Measurements from ENCODE around the gene ADSL. TPM values are rescaled to one million over a fixed set of nuclear protein-coding genes. Genes with fewer than 3 reads are reported as not detected.

The ADSL gene
- total and polyA plus RNA-seq, 4 donors, result 19.4 to 54.5 (median 39.8) TPM

DNA sequence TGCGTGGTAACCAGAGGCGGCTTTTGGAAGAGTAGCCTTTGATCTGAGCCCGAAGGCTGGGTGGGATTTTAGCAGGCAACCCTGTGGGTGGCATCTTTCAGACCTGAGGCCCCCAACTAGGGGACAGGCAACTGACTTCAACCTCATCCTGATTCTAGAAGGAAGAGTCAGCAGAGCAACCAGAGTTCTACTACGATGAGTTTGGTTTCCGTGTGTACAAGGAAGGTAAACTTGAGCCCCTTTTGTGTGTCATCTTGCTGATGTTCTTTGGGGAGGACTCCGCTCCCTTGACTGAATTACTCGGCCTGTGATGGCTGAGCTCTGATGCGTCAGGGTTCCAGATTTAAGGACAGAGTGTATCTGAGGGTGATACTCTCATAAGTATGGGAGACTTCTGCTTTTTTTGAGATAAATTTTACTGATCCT, 55.7 kb downstream of the ADSL start:
- Histone ChIP-seq H3K36me3 (ENCODE audit: control insufficient read depth in 4 of 4, insufficient read depth in 3 of 4, low read depth in 1 of 4, low read length in 3 of 4) (peaks cover 0 to 40% (median 23%) of the 10 kb centered on the region in 4 donors), H3K27me3 (ENCODE audit: control insufficient read depth in 4 of 4, insufficient read depth in 4 of 4, low read length in 3 of 4) (no peaks in the 10 kb centered on the region), H3K9ac (ENCODE audit: low read depth in 1 of 2, low read length in 2 of 2) (no peak overlapping the region), H3K4me3 (ENCODE audit: low read depth in 1 of 3, low read length in 3 of 3) (no peak overlapping the region), H3K27ac (ENCODE audit: low read depth in 1 of 2, low read length in 2 of 2) (no peak overlapping the region), H3K4me1 (ENCODE audit: control insufficient read depth in 4 of 4, insufficient read depth in 4 of 4, low read length in 3 of 4) (no peaks in the 10 kb centered on the region), H3K9me3 (ENCODE audit: control insufficient read depth in 4 of 4, low read length in 3 of 4) (no peaks in the 10 kb centered on the region)
- WGBS, result 92% methylated on average over 8 of the region's 8 CpGs
- TF ChIP-seq TAF1 (conservative IDR thresholded peaks at IDR 0.05) (no peak), GABPA (IDR thresholded peaks at IDR 0.05 in 1 of 2, conservative IDR thresholded peaks at IDR 0.05 in 1 of 2) (no peak), RAD21 (IDR thresholded peaks at IDR 0.05) (no peak), NR2F2 (IDR thresholded peaks at IDR 0.05) (no peak), FOXA1 (IDR thresholded peaks at IDR 0.05) (no peak), HNF4G (IDR thresholded peaks at IDR 0.05) (no peak), SP1 (IDR thresholded peaks at IDR 0.05) (no peak), HNF4A (conservative IDR thresholded peaks at IDR 0.05) (no peak), RXRA (IDR thresholded peaks at IDR 0.05) (no peak), YY1 (IDR thresholded peaks at IDR 0.05) (no peak), EGR1 (IDR thresholded peaks at IDR 0.05; ENCODE audit: low read depth in 2 of 2) (no peak)
- TF ChIP-seq, protein P1, sequence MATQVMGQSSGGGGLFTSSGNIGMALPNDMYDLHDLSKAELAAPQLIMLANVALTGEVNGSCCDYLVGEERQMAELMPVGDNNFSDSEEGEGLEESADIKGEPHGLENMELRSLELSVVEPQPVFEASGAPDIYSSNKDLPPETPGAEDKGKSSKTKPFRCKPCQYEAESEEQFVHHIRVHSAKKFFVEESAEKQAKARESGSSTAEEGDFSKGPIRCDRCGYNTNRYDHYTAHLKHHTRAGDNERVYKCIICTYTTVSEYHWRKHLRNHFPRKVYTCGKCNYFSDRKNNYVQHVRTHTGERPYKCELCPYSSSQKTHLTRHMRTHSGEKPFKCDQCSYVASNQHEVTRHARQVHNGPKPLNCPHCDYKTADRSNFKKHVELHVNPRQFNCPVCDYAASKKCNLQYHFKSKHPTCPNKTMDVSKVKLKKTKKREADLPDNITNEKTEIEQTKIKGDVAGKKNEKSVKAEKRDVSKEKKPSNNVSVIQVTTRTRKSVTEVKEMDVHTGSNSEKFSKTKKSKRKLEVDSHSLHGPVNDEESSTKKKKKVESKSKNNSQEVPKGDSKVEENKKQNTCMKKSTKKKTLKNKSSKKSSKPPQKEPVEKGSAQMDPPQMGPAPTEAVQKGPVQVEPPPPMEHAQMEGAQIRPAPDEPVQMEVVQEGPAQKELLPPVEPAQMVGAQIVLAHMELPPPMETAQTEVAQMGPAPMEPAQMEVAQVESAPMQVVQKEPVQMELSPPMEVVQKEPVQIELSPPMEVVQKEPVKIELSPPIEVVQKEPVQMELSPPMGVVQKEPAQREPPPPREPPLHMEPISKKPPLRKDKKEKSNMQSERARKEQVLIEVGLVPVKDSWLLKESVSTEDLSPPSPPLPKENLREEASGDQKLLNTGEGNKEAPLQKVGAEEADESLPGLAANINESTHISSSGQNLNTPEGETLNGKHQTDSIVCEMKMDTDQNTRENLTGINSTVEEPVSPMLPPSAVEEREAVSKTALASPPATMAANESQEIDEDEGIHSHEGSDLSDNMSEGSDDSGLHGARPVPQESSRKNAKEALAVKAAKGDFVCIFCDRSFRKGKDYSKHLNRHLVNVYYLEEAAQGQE (IDR thresholded peaks at IDR 0.05), result no peak
- TF ChIP-seq, protein P2, sequence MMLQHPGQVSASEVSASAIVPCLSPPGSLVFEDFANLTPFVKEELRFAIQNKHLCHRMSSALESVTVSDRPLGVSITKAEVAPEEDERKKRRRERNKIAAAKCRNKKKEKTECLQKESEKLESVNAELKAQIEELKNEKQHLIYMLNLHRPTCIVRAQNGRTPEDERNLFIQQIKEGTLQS (IDR thresholded peaks at IDR 0.05), result no peak
- TF ChIP-seq, protein P3, sequence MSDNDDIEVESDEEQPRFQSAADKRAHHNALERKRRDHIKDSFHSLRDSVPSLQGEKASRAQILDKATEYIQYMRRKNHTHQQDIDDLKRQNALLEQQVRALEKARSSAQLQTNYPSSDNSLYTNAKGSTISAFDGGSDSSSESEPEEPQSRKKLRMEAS (IDR thresholded peaks at IDR 0.05), result no peak
- TF ChIP-seq, protein P4, sequence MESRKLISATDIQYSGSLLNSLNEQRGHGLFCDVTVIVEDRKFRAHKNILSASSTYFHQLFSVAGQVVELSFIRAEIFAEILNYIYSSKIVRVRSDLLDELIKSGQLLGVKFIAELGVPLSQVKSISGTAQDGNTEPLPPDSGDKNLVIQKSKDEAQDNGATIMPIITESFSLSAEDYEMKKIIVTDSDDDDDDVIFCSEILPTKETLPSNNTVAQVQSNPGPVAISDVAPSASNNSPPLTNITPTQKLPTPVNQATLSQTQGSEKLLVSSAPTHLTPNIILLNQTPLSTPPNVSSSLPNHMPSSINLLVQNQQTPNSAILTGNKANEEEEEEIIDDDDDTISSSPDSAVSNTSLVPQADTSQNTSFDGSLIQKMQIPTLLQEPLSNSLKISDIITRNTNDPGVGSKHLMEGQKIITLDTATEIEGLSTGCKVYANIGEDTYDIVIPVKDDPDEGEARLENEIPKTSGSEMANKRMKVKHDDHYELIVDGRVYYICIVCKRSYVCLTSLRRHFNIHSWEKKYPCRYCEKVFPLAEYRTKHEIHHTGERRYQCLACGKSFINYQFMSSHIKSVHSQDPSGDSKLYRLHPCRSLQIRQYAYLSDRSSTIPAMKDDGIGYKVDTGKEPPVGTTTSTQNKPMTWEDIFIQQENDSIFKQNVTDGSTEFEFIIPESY (IDR thresholded peaks at IDR 0.05), result no peak
- no peak for DNase-seq (ENCODE audit: low spot score)

DNA sequence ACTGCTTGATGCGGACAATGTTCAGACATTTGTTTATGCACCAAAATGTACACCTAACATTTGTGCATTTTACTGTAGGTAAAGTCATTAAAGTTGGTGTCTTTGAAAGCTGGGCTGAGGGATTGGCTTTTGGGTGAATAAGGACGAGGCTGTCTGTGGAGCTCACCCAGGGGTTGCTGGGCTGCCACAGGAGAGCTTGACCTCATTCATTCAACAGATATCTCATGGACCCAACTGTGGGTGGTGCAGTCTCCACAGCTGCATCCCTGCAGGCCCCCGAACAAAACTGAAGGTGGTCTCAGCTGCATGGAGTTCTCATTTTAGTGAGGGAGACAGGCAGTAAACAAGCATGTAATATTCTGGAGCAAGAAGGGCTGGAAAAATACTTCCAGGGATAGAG, 56.8 kb downstream of the ADSL start:
- Histone ChIP-seq H3K27ac (ENCODE audit: low read depth in 1 of 2, low read length in 2 of 2) (no peak overlapping the region), H3K36me3 (ENCODE audit: control insufficient read depth in 4 of 4, insufficient read depth in 3 of 4, low read depth in 1 of 4, low read length in 3 of 4) (peaks cover 6 to 52% (median 24%) of the 10 kb centered on the region in 4 donors), H3K4me1 (ENCODE audit: control insufficient read depth in 4 of 4, insufficient read depth in 4 of 4, low read length in 3 of 4) (no peaks in the 10 kb centered on the region), H3K4me3 (ENCODE audit: low read depth in 1 of 3, low read length in 3 of 3) (no peak overlapping the region), H3K27me3 (ENCODE audit: control insufficient read depth in 4 of 4, insufficient read depth in 4 of 4, low read length in 3 of 4) (no peaks in the 10 kb centered on the region), H3K9me3 (ENCODE audit: control insufficient read depth in 4 of 4, low read length in 3 of 4) (no peaks in the 10 kb centered on the region), H3K9ac (ENCODE audit: low read depth in 1 of 2, low read length in 2 of 2) (no peak overlapping the region)
- TF ChIP-seq, protein P5, sequence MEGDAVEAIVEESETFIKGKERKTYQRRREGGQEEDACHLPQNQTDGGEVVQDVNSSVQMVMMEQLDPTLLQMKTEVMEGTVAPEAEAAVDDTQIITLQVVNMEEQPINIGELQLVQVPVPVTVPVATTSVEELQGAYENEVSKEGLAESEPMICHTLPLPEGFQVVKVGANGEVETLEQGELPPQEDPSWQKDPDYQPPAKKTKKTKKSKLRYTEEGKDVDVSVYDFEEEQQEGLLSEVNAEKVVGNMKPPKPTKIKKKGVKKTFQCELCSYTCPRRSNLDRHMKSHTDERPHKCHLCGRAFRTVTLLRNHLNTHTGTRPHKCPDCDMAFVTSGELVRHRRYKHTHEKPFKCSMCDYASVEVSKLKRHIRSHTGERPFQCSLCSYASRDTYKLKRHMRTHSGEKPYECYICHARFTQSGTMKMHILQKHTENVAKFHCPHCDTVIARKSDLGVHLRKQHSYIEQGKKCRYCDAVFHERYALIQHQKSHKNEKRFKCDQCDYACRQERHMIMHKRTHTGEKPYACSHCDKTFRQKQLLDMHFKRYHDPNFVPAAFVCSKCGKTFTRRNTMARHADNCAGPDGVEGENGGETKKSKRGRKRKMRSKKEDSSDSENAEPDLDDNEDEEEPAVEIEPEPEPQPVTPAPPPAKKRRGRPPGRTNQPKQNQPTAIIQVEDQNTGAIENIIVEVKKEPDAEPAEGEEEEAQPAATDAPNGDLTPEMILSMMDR (IDR thresholded peaks at IDR 0.05; ENCODE audit: low read depth, low read length, missing input control), result no peak
- no peak for TF ChIP-seq JUND (IDR thresholded peaks at IDR 0.05)
- no peak for TF ChIP-seq FOXA1 (IDR thresholded peaks at IDR 0.05)
- TF ChIP-seq SP1 (IDR thresholded peaks at IDR 0.05), result no peak
- TF ChIP-seq RXRA (IDR thresholded peaks at IDR 0.05), result no peak
- TF ChIP-seq, protein P3 (IDR thresholded peaks at IDR 0.05), result no peak
- TF ChIP-seq YY1 (IDR thresholded peaks at IDR 0.05), result no peak
- TF ChIP-seq HNF4A (conservative IDR thresholded peaks at IDR 0.05), result no peak
- no peak for DNase-seq (ENCODE audit: low spot score)
- 91% methylated on average over 3 of the region's 3 CpGs for WGBS

Data from liver (tissue), 9 donors.